GM12892 (cell line): ENCODE measurements around the gene PDILT.

Source experiments
- POLR2A ChIP-seq: IDR thresholded peaks from 2 replicates; pipeline ENCODE4 v1.6.1; 2011; ENCODE audit warnings: low read depth, low read length, control low read depth
- POLR2AphosphoS5 ChIP-seq: IDR thresholded peaks from 2 replicates; pipeline ENCODE4 v1.6.1; 2011; ENCODE audit warnings: low read depth, low read length, control low read depth
- TAF1 ChIP-seq: IDR thresholded peaks from 2 replicates; pipeline ENCODE4 v1.6.1; 2011; ENCODE audit warnings: low read depth, mild to moderate bottlenecking, control low read depth, low read length, borderline replicate concordance

DNA sequence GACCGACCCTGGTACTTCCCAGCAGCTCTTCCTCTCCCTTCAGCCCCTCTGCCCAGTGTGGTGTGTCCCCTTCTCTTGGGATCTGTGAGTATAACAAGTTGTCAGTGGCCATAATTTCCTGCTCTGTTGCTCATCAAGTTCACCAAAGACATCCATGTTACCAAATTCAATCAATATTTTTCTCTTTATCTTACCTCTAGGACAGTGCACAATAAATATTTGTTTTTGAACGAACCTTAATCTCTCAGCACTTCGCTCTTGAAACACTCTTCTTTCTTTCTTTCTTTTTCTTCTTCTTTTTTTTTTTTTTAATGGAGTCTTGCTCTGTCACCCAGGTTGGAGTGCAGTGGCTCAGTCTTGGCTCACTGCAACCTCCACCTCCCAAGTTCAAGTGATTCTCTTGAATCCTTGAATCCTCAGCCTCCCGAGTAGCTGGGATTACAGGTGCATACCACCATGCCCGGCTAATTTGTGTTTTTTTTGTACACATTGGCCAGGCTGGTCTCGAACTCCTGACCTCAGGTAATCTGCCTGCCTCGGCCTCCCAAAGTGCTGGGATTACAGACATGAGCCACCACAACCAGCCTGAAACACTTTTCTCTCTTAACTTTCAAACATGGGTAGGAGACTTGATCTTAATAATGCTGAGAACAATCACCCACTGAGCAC lies 49.3 kb downstream of the PDILT start:
- TF ChIP-seq POLR2AphosphoS5 (no peak), POLR2A (no peak), TAF1 (no peak)
